OCI-LY1 (cell line): ENCODE data around the gene ADGRV1.

Source experiments
- CTCF ChIP-seq: fragments of 200-600 bp; sonication (generic), shearing (Covaris generic); IDR thresholded peaks from 2 replicates; pipeline ENCODE4 v1.5.1; 2017; ENCODE audit warnings: mild to moderate bottlenecking, antibody characterized with exemption, low read length, moderate library complexity, mixed read lengths
- EZH2 ChIP-seq: fragments of 200-600 bp; sonication (generic), shearing (Covaris generic); IDR thresholded peaks from 2 replicates; pipeline ENCODE4 v1.8.0; 2017; ENCODE audit warnings: borderline replicate concordance, mixed run types, mild to moderate bottlenecking, antibody characterized with exemption, low read length, moderate library complexity, mixed read lengths

GRCh38 chr5:91069364-91069763 lies 510.8 kb downstream of the ADGRV1 start:
- TF ChIP-seq CTCF: no peak
- TF ChIP-seq EZH2: no peak
